ENCODE measurements around the gene OR10A2.

Gene OR10A2

GRCh38 chr11:6824136-6824823 lies 38.6 kb upstream of the OR10A2 start:
- no peak overlapping the region for H3K4me3 ChIP-seq (ENCODE audit: low read length)
- no peaks in the 10 kb centered on the region for H4K20me1 ChIP-seq (ENCODE audit: insufficient read depth, low read length)
- no peaks in the 10 kb centered on the region for H3K36me3 ChIP-seq (replicated peaks; ENCODE audit: low read depth, low read length)
- peaks cover 6% of the 10 kb centered on the region for H3K4me1 ChIP-seq (ENCODE audit: low read length)
- TF ChIP-seq EZH2phosphoT487 (IDR thresholded peaks at IDR 0.05; ENCODE audit: low read depth): no peak
- TF ChIP-seq CTCF (IDR thresholded peaks at IDR 0.05; ENCODE audit: low read depth, low read length): no peak
- no peak overlapping the region for H2AFZ ChIP-seq (ENCODE audit: low read depth, low read length)
- no peak overlapping the region for H3K9ac ChIP-seq (ENCODE audit: low read length)
- H3K9me3 ChIP-seq (ENCODE audit: insufficient read depth, low read length): no peaks in the 10 kb centered on the region
- H3K79me2 ChIP-seq (ENCODE audit: low read length): no peaks in the 10 kb centered on the region
- H3K27ac ChIP-seq (ENCODE audit: low read length): no peak overlapping the region
- no peaks in the 10 kb centered on the region for H3K27me3 ChIP-seq (ENCODE audit: low read depth, low read length)
- no peak overlapping the region for H3K4me2 ChIP-seq (ENCODE audit: low read length)

GRCh38 chr11:6825231-6825744 lies 37.6 kb upstream of the OR10A2 start:
- no peak overlapping the region for H2AFZ ChIP-seq (ENCODE audit: low read depth, low read length)
- H3K4me1 ChIP-seq (ENCODE audit: low read length): no peaks in the 10 kb centered on the region
- no peaks in the 10 kb centered on the region for H3K27me3 ChIP-seq (ENCODE audit: low read depth, low read length)
- no peaks in the 10 kb centered on the region for H3K79me2 ChIP-seq (ENCODE audit: low read length)
- no peak overlapping the region for H3K27ac ChIP-seq (ENCODE audit: low read length)
- no peak overlapping the region for H3K4me2 ChIP-seq (ENCODE audit: low read length)
- no peaks in the 10 kb centered on the region for H3K36me3 ChIP-seq (replicated peaks; ENCODE audit: low read depth, low read length)
- TF ChIP-seq EZH2phosphoT487 (IDR thresholded peaks at IDR 0.05; ENCODE audit: low read depth) (no peak), CTCF (IDR thresholded peaks at IDR 0.05; ENCODE audit: low read depth, low read length) (no peak)
- no peaks in the 10 kb centered on the region for H3K9me3 ChIP-seq (ENCODE audit: insufficient read depth, low read length)
- no peak overlapping the region for H3K9ac ChIP-seq (ENCODE audit: low read length)
- H3K4me3 ChIP-seq (ENCODE audit: low read length): no peak overlapping the region
- no peaks in the 10 kb centered on the region for H4K20me1 ChIP-seq (ENCODE audit: insufficient read depth, low read length)

- no peaks in the 10 kb centered on the region for H3K27me3 ChIP-seq (ENCODE audit: low read depth, low read length)
- no peak overlapping the region for H3K9ac ChIP-seq (ENCODE audit: low read length)
- no peaks in the 10 kb centered on the region for H3K4me1 ChIP-seq (ENCODE audit: low read length)
- no peak overlapping the region for H3K4me2 ChIP-seq (ENCODE audit: low read length)
- H3K9me3 ChIP-seq (ENCODE audit: insufficient read depth, low read length): no peaks in the 10 kb centered on the region
- H3K79me2 ChIP-seq (ENCODE audit: low read length): no peaks in the 10 kb centered on the region
- no peak overlapping the region for H3K27ac ChIP-seq (ENCODE audit: low read length)
- no peak overlapping the region for H3K4me3 ChIP-seq (ENCODE audit: low read length)
- no peak for TF ChIP-seq CTCF (IDR thresholded peaks at IDR 0.05; ENCODE audit: low read depth, low read length)
- no peak for TF ChIP-seq EZH2phosphoT487 (IDR thresholded peaks at IDR 0.05; ENCODE audit: low read depth)
- no peak overlapping the region for H2AFZ ChIP-seq (ENCODE audit: low read depth, low read length)
- no peaks in the 10 kb centered on the region for H3K36me3 ChIP-seq (replicated peaks; ENCODE audit: low read depth, low read length)
- H4K20me1 ChIP-seq (ENCODE audit: insufficient read depth, low read length): no peaks in the 10 kb centered on the region
Measured at GRCh38 chr11:6828103-6828502, 34.8 kb upstream of the OR10A2 start.

- H3K4me1 ChIP-seq (ENCODE audit: low read length): no peaks in the 10 kb centered on the region
- H3K4me2 ChIP-seq (ENCODE audit: low read length): no peak overlapping the region
- no peaks in the 10 kb centered on the region for H4K20me1 ChIP-seq (ENCODE audit: insufficient read depth, low read length)
- H3K4me3 ChIP-seq (ENCODE audit: low read length): no peak overlapping the region
- H3K9ac ChIP-seq (ENCODE audit: low read length): no peak overlapping the region
- no peaks in the 10 kb centered on the region for H3K36me3 ChIP-seq (replicated peaks; ENCODE audit: low read depth, low read length)
- TF ChIP-seq CTCF (IDR thresholded peaks at IDR 0.05; ENCODE audit: low read depth, low read length): no peak
- no peak for TF ChIP-seq EZH2phosphoT487 (IDR thresholded peaks at IDR 0.05; ENCODE audit: low read depth)
- no peak overlapping the region for H2AFZ ChIP-seq (ENCODE audit: low read depth, low read length)
- no peaks in the 10 kb centered on the region for H3K79me2 ChIP-seq (ENCODE audit: low read length)
- H3K9me3 ChIP-seq (ENCODE audit: insufficient read depth, low read length): no peaks in the 10 kb centered on the region
- no peaks in the 10 kb centered on the region for H3K27me3 ChIP-seq (ENCODE audit: low read depth, low read length)
- no peak overlapping the region for H3K27ac ChIP-seq (ENCODE audit: low read length)
Measured at GRCh38 chr11:6833356-6833755, 29.5 kb upstream of the OR10A2 start.

Measured in OCI-LY3 (cell line).